Measurements from ENCODE around the gene ARMCX1. TPM values are rescaled to one million over a fixed set of nuclear protein-coding genes. Genes with fewer than 3 reads are reported as not detected.
"Not testable (repeated sequence)": the region's sequence is repeated elsewhere in the genome, so short reads cannot be mapped to it uniquely, and the experiment has no call there.

Gene ARMCX1
- total RNA-seq (under 1 TPM; 0.61 to 0.66 TPM), total RNA-seq (0.05 to 7.3 (median 1.5) reads per million in 172 experiments)
- polyA plus RNA-seq (2013, experiment 1 of 2), result 1.1 TPM
- polyA plus RNA-seq (2013, experiment 2 of 2), result 2.3 TPM

- peaks cover 10% of the 10 kb centered on the region for H3K4me1 ChIP-seq (ENCODE audit: insufficient read depth, low read length)
- H3K9me3 ChIP-seq (ENCODE audit: control insufficient read depth in 1 of 2, insufficient read depth in 1 of 2, low read length in 2 of 2), result no peaks in the 10 kb centered on the region
- Mint-ChIP-seq H3K4me1 (ENCODE audit: low read depth) (peaks cover 7% of the 10 kb centered on the region), H3K36me3 (ENCODE audit: low read depth) (no peaks in the 10 kb centered on the region), H3K27me3 (peaks cover 13% of the 10 kb centered on the region), H3K4me3 (peak within 1 kb of the TSS; percentile 87), H3K9me3 (no peaks in the 10 kb centered on the region), H3K27ac (peak within 1 kb of the TSS; percentile 29)
- ATAC-seq (ENCODE audit: poor library complexity) (no peak), DNase-seq (peak in 5 of 14 experiments; percentile 4 to 55 (median 33))
- peaks cover 0 to 2% of the 10 kb centered on the region in 2 experiments for H3K27me3 ChIP-seq (ENCODE audit: control insufficient read depth in 1 of 2, insufficient read depth in 2 of 2, low read length in 2 of 2)
- no peaks in the 10 kb centered on the region for H3K36me3 ChIP-seq (ENCODE audit: insufficient read depth, low read length)
- ChIA-PET POLR2A (no interaction called here), CTCF (no interaction called here)
- no peak for TF ChIP-seq CTCF (IDR thresholded peaks at IDR 0.05)
- H3K27ac ChIP-seq (ENCODE audit: low read depth in 1 of 2, low read length in 2 of 2), result no peak within 1 kb of the TSS
- peak within 1 kb of the TSS; percentile 46 for H3K4me3 ChIP-seq (ENCODE audit: low read length)
- intact Hi-C loops (cut with DNase I, micrococcal nuclease), result no loop called here
Observed at GRCh38 chrX:101550362-101550750, at the start of gene ARMCX1. Gene ARMCX1 (plus strand): TSS chrX:101550547. CDS start chrX:101552931, 2,384 bp downstream.

GRCh38 chrX:101502929-101503328 lies 47.4 kb upstream of the ARMCX1 start:
- not testable (repeated sequence) for H3K9me3 Mint-ChIP-seq, H3K27me3 Mint-ChIP-seq

DNA sequence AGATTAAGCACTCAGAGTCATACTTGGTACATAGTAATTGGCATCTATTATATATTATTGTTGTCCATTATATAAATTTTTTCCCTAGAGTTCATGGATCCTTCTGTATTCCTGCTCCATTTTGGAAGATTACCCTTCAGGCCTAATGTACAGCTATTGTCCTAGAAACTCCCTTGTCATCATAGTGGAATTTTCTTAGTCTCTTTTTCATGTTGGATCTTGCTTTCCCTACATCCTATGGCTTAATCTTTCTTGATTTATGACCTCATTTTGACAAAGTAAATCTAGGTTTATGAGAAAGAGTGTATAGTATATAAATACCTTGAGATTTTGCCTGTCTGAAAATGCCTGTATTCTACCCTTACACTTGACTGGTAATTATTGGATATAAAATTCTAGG lies 43.0 kb upstream of the ARMCX1 start:
- intact Hi-C loops (cut with DNase I, micrococcal nuclease), result loop anchor here in 1 of 2 experiments (10.0 kb wide), 1 partner anchor 57 kb away; no protein-coding TSS in a partner anchor
- TF ChIP-seq CTCF (IDR thresholded peaks at IDR 0.05), result no peak
- ATAC-seq (ENCODE audit: poor library complexity) (no peak), DNase-seq (no peak)
- Histone ChIP-seq H3K4me1 (ENCODE audit: insufficient read depth, low read length) (no peaks in the 10 kb centered on the region), H3K27me3 (ENCODE audit: control insufficient read depth in 1 of 2, insufficient read depth in 2 of 2, low read length in 2 of 2) (no peaks in the 10 kb centered on the region), H3K4me3 (ENCODE audit: low read length) (no peak overlapping the region), H3K9me3 (ENCODE audit: control insufficient read depth in 1 of 2, insufficient read depth in 1 of 2, low read length in 2 of 2) (no peaks in the 10 kb centered on the region), H3K36me3 (ENCODE audit: insufficient read depth, low read length) (no peaks in the 10 kb centered on the region), H3K27ac (ENCODE audit: low read depth in 1 of 2, low read length in 2 of 2) (no peak overlapping the region)
- Mint-ChIP-seq H3K4me1 (ENCODE audit: low read depth) (no peaks in the 10 kb centered on the region), H3K27me3 (no peaks in the 10 kb centered on the region), H3K4me3 (no peak overlapping the region), H3K9me3 (no peaks in the 10 kb centered on the region), H3K36me3 (ENCODE audit: low read depth) (peaks cover 15% of the 10 kb centered on the region), H3K27ac (no peak overlapping the region)
- ChIA-PET POLR2A (no interaction called here), CTCF (interaction anchor here (0.6 kb wide), 1 partner anchor 458 kb away, joined by 5 read pairs; no protein-coding TSS in a partner anchor)

More at GRCh38 chrX:101502929-101503328, 47.4 kb upstream of the ARMCX1 start:
- H3K4me1 Mint-ChIP-seq (ENCODE audit: low read depth); H3K4me3 Mint-ChIP-seq; H3K9me3 ChIP-seq (ENCODE audit: control insufficient read depth in 1 of 2, insufficient read depth in 1 of 2, low read length in 2 of 2); POLR2A ChIA-PET; H3K27ac Mint-ChIP-seq; H3K36me3 ChIP-seq (ENCODE audit: insufficient read depth, low read length); H3K4me3 ChIP-seq (ENCODE audit: low read length); CTCF ChIA-PET; H3K27ac ChIP-seq (ENCODE audit: low read depth in 1 of 2, low read length in 2 of 2); H3K27me3 ChIP-seq (ENCODE audit: control insufficient read depth in 1 of 2, insufficient read depth in 2 of 2, low read length in 2 of 2); ATAC-seq (ENCODE audit: poor library complexity); H3K4me1 ChIP-seq (ENCODE audit: insufficient read depth, low read length); DNase-seq: not testable (repeated sequence)
- intact Hi-C loops (cut with DNase I, micrococcal nuclease), result loop anchor here in 1 of 2 experiments (10.0 kb wide), 1 partner anchor 62 kb away; no protein-coding TSS in a partner anchor
- peaks cover 44% of the 10 kb centered on the region for H3K36me3 Mint-ChIP-seq (ENCODE audit: low read depth)

DNA sequence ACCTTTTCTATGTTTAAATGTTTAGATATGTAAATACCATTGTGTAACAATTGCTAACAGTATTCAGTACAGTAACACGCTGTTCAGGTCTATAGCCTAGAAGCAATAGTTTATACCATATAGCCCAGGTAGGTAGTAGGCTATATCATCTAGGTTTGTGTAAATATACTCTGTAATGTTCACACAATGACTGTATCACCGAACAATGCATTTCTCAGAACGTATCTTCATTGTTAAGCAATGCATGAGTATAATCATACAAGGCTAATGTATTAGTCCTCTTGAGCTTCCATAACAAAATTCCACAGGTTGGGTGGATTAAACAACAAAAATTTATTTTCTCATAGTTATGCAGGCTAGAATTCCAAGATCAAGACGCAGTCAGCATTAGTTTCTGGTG lies 42.4 kb upstream of the ARMCX1 start:
- no peaks in the 10 kb centered on the region for H3K36me3 ChIP-seq (ENCODE audit: insufficient read depth, low read length)
- DNase-seq (no peak), ATAC-seq (ENCODE audit: poor library complexity) (no peak)
- ChIA-PET POLR2A (no interaction called here), CTCF (interaction anchor here (0.6 kb wide), 1 partner anchor 459 kb away, joined by 5 read pairs; no protein-coding TSS in a partner anchor)
- Mint-ChIP-seq H3K27me3 (no peaks in the 10 kb centered on the region), H3K4me1 (ENCODE audit: low read depth) (no peaks in the 10 kb centered on the region), H3K36me3 (ENCODE audit: low read depth) (peaks cover 14% of the 10 kb centered on the region), H3K4me3 (no peak overlapping the region), H3K9me3 (no peaks in the 10 kb centered on the region), H3K27ac (no peak overlapping the region)
- H3K9me3 ChIP-seq (ENCODE audit: control insufficient read depth in 1 of 2, insufficient read depth in 1 of 2, low read length in 2 of 2), result no peaks in the 10 kb centered on the region
- intact Hi-C loops (cut with DNase I, micrococcal nuclease), result loop anchor here in 1 of 2 experiments (10.0 kb wide), 1 partner anchor 57 kb away; no protein-coding TSS in a partner anchor
- H3K4me1 ChIP-seq (ENCODE audit: insufficient read depth, low read length), result no peaks in the 10 kb centered on the region
- TF ChIP-seq CTCF (IDR thresholded peaks at IDR 0.05), result no peak
- no peak overlapping the region for H3K27ac ChIP-seq (ENCODE audit: low read depth in 1 of 2, low read length in 2 of 2)
- H3K4me3 ChIP-seq (ENCODE audit: low read length), result no peak overlapping the region
- no peaks in the 10 kb centered on the region for H3K27me3 ChIP-seq (ENCODE audit: control insufficient read depth in 1 of 2, insufficient read depth in 2 of 2, low read length in 2 of 2)
